Endothelial cell of umbilical vein (primary cell): ENCODE results near the gene ZNF672. TPM values are rescaled to one million over a fixed set of nuclear protein-coding genes. Genes with fewer than 3 reads are reported as not detected.

Source experiments
- BruUV-seq: library from RNA; stranded (reverse); fragments of 400-500 nt; replicated peaks from 2 replicates; lab custom pipeline; 2021; lab: Mats Ljungman, UMichigan
- CTCF ChIA-PET: fragments of 300-600, 350-600 bp; sonication (Branson Sonifier 250); formaldehyde crosslinking; loops from one replicate; lab custom pipeline; 2021; ENCODE audit warnings: antibody characterized with exemption, inconsistent platforms; lab: Charles Lee
- POLR2A ChIA-PET: fragments of 300-600, 350-600 bp; sonication (Branson Sonifier 250); formaldehyde crosslinking; loops from one replicate; lab custom pipeline; 2021; ENCODE audit warnings: antibody characterized with exemption, inconsistent platforms; lab: Charles Lee
- DNase-seq: peaks from one replicate; pipeline ENCODE4 v3.0.0-alpha.2; 2011; ENCODE audit warnings: low read depth, low spot score
- FAIRE-seq: peaks from 2 replicates; lab custom pipeline; 2011; peaks lifted over from hg19 to GRCh38; lab: Jason Lieb, UNC
- H2AFZ ChIP-seq: 2 replicates; pipeline ENCODE4 v1.6.0; 2012; ENCODE audit warnings: low read depth, low read length, control low read depth, inconsistent platforms
- H3K27ac ChIP-seq: 2 replicates; pipeline ENCODE4 v1.5.1; 2011; ENCODE audit warnings: low read depth, mild to moderate bottlenecking, control low read depth, low read length, moderate library complexity; ENCODE audit not compliant: insufficient read depth
- H3K27me3 ChIP-seq, 2 experiments: 2 replicates each; pipeline versions ENCODE4 v1.6.0 to v1.6.1; 2011; ENCODE audit warnings: low read length in 2 of 2, mixed read lengths in 1 of 2; ENCODE audit not compliant: control insufficient read depth in 2 of 2, insufficient read depth in 2 of 2
- H3K36me3 ChIP-seq, 2 experiments: 2 replicates in 1 of 2; 3 replicates in 1 of 2; pipeline ENCODE4 v1.5.1; 2011; ENCODE audit warnings: low read length in 2 of 2, mild to moderate bottlenecking in 1 of 2, moderate library complexity in 1 of 2; ENCODE audit not compliant: control insufficient read depth in 2 of 2, insufficient read depth in 2 of 2; ENCODE audit errors: extremely low read depth in 1 of 2
- H3K4me1 ChIP-seq: 3 replicates; pipeline ENCODE4 v1.5.1; 2011; ENCODE audit warnings: mild to moderate bottlenecking, low read length; ENCODE audit not compliant: control insufficient read depth, insufficient read depth; ENCODE audit errors: extremely low read depth
- H3K4me2 ChIP-seq: 2 replicates; pipeline ENCODE4 v1.6.1; 2011; ENCODE audit warnings: low read length, control low read depth, mixed read lengths; ENCODE audit not compliant: insufficient read depth
- H3K4me3 ChIP-seq, 3 experiments: fragments of 200-600 bp in 1 of 3; sonication (generic), shearing (Covaris generic) in 1 of 3; replicated peaks in 1 of 3; 2 replicates each; pipeline ENCODE4 v1.5.1; 2011 to 2016; ENCODE audit warnings: control low read depth in 3 of 3, low read length in 3 of 3, mild to moderate bottlenecking in 2 of 3, inconsistent platforms in 1 of 3, low read depth in 1 of 3, moderate library complexity in 1 of 3; ENCODE audit not compliant: insufficient read depth in 1 of 3
- H3K79me2 ChIP-seq: 2 replicates; pipeline ENCODE4 v1.6.0; 2012; ENCODE audit warnings: low read length, inconsistent platforms; ENCODE audit not compliant: control insufficient read depth, insufficient read depth
- H3K9ac ChIP-seq: replicated peaks from 2 replicates; pipeline ENCODE3; 2011; ENCODE audit warnings: low read length, control low read depth; ENCODE audit not compliant: insufficient read depth; ENCODE audit errors: extremely low read depth
- H3K9me1 ChIP-seq: replicated peaks from 3 replicates; pipeline ENCODE4 v1.6.0; 2011; ENCODE audit warnings: mild to moderate bottlenecking, low read length; ENCODE audit not compliant: control insufficient read depth, insufficient read depth; ENCODE audit errors: extremely low read depth
- H3K9me3 ChIP-seq: replicated peaks from 2 replicates; pipeline ENCODE4 v1.5.1; 2012; ENCODE audit warnings: low read length, inconsistent platforms; ENCODE audit not compliant: control insufficient read depth, insufficient read depth
- H4K20me1 ChIP-seq: replicated peaks from 2 replicates; pipeline ENCODE3; 2011; ENCODE audit warnings: mild to moderate bottlenecking, low read length; ENCODE audit not compliant: control insufficient read depth, insufficient read depth; ENCODE audit errors: extremely low read depth
- CTCF ChIP-seq, 2 donors: IDR thresholded peaks; 1 replicate in 1 of 2; 2 replicates in 1 of 2; pipeline ENCODE4 v1.5.1; 2011; ENCODE audit warnings: low read length in 2 of 2, mild to moderate bottlenecking in 2 of 2, moderate library complexity in 2 of 2, control low read depth in 1 of 2, inconsistent platforms in 1 of 2, low read depth in 1 of 2; ENCODE audit not compliant: insufficient read depth in 1 of 2; ENCODE audit errors: extremely low read depth in 1 of 2
- EZH2 ChIP-seq: IDR thresholded peaks from 2 replicates; pipeline ENCODE4 v1.6.1; 2012; ENCODE audit warnings: borderline replicate concordance, low read depth, mild to moderate bottlenecking, moderate library complexity, low read length, inconsistent platforms; ENCODE audit not compliant: severe bottlenecking
- GATA2 ChIP-seq: IDR thresholded peaks from 2 replicates; pipeline ENCODE4 v1.7.0; 2011; ENCODE audit warnings: low read depth, mild to moderate bottlenecking, moderate library complexity, mixed read lengths, low read length; ENCODE audit not compliant: insufficient read length, insufficient read depth
- MYC ChIP-seq: IDR thresholded peaks from one replicate; pipeline ENCODE4 v1.6.1; 2011; ENCODE audit warnings: mild to moderate bottlenecking, low read depth, low read length
- POLR2AphosphoS5 ChIP-seq: IDR thresholded peaks from 2 replicates; pipeline ENCODE4 v1.6.1; 2012; ENCODE audit warnings: low read depth, mild to moderate bottlenecking, control low read depth, low read length, moderate library complexity; ENCODE audit not compliant: insufficient read depth
- dilution Hi-C: fragments of 300-500 bp; cut with MboI; formaldehyde crosslinking; loops from one replicate; pipeline ENCODE4 v1.15.0; 2019; ENCODE audit warnings: low sequenced_read_pairs; ENCODE audit not compliant: extremely low pct_ligation_motif_present
- intact Hi-C: fragments of 100-400 bp; cut with micrococcal nuclease; formaldehyde crosslinking; loops from one replicate; pipeline ENCODE4 v1.10.0; 2022
- polyA plus RNA-seq, 4 experiments: library from polyadenylated mRNA; depleted of rRNA in 3 of 4; stranded (reverse) in 3 of 4; unstranded in 1 of 4; fragments of >200 nt; gene quantifications; 2 replicates each; pipeline versions ENCODE4 v1.2.1 to v1.2.3, GENCODE V29; 2011 to 2012; ENCODE audit warnings: missing spikeins in 1 of 4
- total RNA-seq: library from RNA; stranded (reverse); gene quantifications from 2 replicates; pipeline ENCODE4 v1.2.3, GENCODE V29; 2021

The ZNF672 gene
- total and polyA plus RNA-seq, 2 donors (not counting 3 experiments of a cell fraction or from before 2014, with no cell fraction given): 20.1 to 29.6 TPM

- no peaks in the 10 kb centered on the region for H3K9me3 ChIP-seq
- dilution Hi-C loops: no loop called here
- peaks cover 14% of the 10 kb centered on the region for H3K4me1 ChIP-seq
- no peak overlapping the region for H3K4me2 ChIP-seq
- H3K4me3 ChIP-seq: no peak overlapping the region
- intact Hi-C loops: no loop called here
- BruUV-seq: no TSS peak
- H3K9ac ChIP-seq: no peak overlapping the region
- DNase-seq (no peak), FAIRE-seq (no peak)
- H3K27ac ChIP-seq: no peak overlapping the region
- H3K27me3 ChIP-seq: no peaks in the 10 kb centered on the region
- TF ChIP-seq CTCF (IDR thresholded peaks at IDR 0.05; ENCODE audit: extremely low read depth in 1 of 2, insufficient read depth in 1 of 2, low read depth in 1 of 2, low read length in 2 of 2): no peak
- TF ChIP-seq EZH2: no peak
- no peak for TF ChIP-seq MYC
- TF ChIP-seq POLR2AphosphoS5: no peak
- TF ChIP-seq GATA2: no peak
- ChIA-PET POLR2A (no interaction called here), CTCF (interaction anchor here (1.1 kb wide), 1 partner anchor 12 kb away, joined by 4 read pairs; no protein-coding TSS in a partner anchor)
- H4K20me1 ChIP-seq: no peaks in the 10 kb centered on the region
- peaks cover 10% of the 10 kb centered on the region for H3K79me2 ChIP-seq
- no peaks in the 10 kb centered on the region for H3K9me1 ChIP-seq
- peaks cover 0 to 13% of the 10 kb centered on the region in 2 experiments for H3K36me3 ChIP-seq
- no peak overlapping the region for H2AFZ ChIP-seq
Observed at GRCh38 chr1:248853663-248854375, 15.8 kb downstream of the ZNF672 start.
